K562 (cell line): ENCODE measurements around the gene YPEL2. TPM values are rescaled to one million over a fixed set of nuclear protein-coding genes. Genes with fewer than 3 reads are reported as not detected.

Experiments used
- MYC ChIP-seq, 2 experiments: fragments of 250-450 bp in 1 of 2; sonication (Bioruptor Pico) in 1 of 2; IDR thresholded peaks; 2 replicates each; pipeline versions ENCODE4 v1.5.1 to v1.6.1; 2012 to 2021; ENCODE audit warnings: low read depth in 2 of 2, borderline replicate concordance in 1 of 2, improper control_type of control experiment in 1 of 2, low read length in 1 of 2, mild to moderate bottlenecking in 1 of 2, moderate library complexity in 1 of 2
- NEUROD1 ChIP-seq: fragments of 150-350 bp; IDR thresholded peaks from 2 replicates; pipeline ENCODE4 v1.6.1; 2014; ENCODE audit warnings: borderline replicate concordance, low read length, low read depth; ENCODE audit not compliant: partially characterized antibody
- PRMT5 ChIP-seq: sonication (generic); formaldehyde crosslinking; IDR thresholded peaks from 2 replicates; pipeline ENCODE4 v1.5.0; 2020; ENCODE audit warnings: missing genetic modification reagents
- RBM34 ChIP-seq: fragments of 200-400 bp; formaldehyde crosslinking; IDR thresholded peaks from 2 replicates; pipeline ENCODE4 v1.6.1; 2018; ENCODE audit warnings: low read length, borderline replicate concordance; ENCODE audit not compliant: insufficient read depth
- RFX7 ChIP-seq: fragments of 250-450 bp; sonication (Bioruptor Pico); IDR thresholded peaks from 2 replicates; pipeline ENCODE4 v1.5.1; 2021; ENCODE audit warnings: mild to moderate bottlenecking
- SPI1 ChIP-seq: IDR thresholded peaks from 2 replicates; pipeline ENCODE4 v1.6.1; 2011; ENCODE audit warnings: low read depth, low read length, control low read depth, borderline replicate concordance
- SRSF9 ChIP-seq: fragments of 200-400 bp; formaldehyde crosslinking; IDR thresholded peaks from 2 replicates; pipeline ENCODE4 v1.6.1; 2017; ENCODE audit warnings: low read depth, low read length, borderline replicate concordance
- STAT5B ChIP-seq: fragments of 250-450 bp; sonication (Bioruptor Pico); IDR thresholded peaks from 2 replicates; pipeline ENCODE4 v1.8.0; 2021; ENCODE audit warnings: mild to moderate bottlenecking, inconsistent platforms
- polyA plus RNA-seq, 8 experiments: library from polyadenylated mRNA; depleted of rRNA in 4 of 8; stranded (reverse) in 5 of 8; unstranded in 3 of 8; fragments of >200 nt; fragmentation: Nextera tagmentation in 2 of 8; fragmentation: Illumina TruSeq in 1 of 8; extraction: Ambion mirVana in 2 of 8; extraction: Trizol in 1 of 8; gene quantifications; 2 replicates each; pipeline versions ENCODE4 v1.2.1 to v1.2.3, GENCODE V29; 2011 to 2014; ENCODE audit warnings: inconsistent platforms in 1 of 8, missing spikeins in 1 of 8
- total RNA-seq, 7 experiments: library from RNA; depleted of rRNA in 6 of 7; stranded (reverse); fragments of >200 nt in 6 of 7; fragmentation: Illumina TruSeq in 2 of 7; extraction: Trizol in 2 of 7; gene quantifications; 2 replicates each; pipeline versions ENCODE4 v1.2.1 to v1.2.3, GENCODE V29; 2011 to 2021; ENCODE audit warnings: low replicate concordance in 1 of 7
- TF ChIP-seq, protein P1 (sequence below), 3 experiments: fragments of 200-800 bp in 1 of 3; fragments of 250-450 bp in 1 of 3; fragments of 450-650 bp in 1 of 3; sonication (Bioruptor Pico) in 1 of 3; sonication (Bioruptor generic) in 1 of 3; formaldehyde crosslinking in 1 of 3; IDR thresholded peaks; 2 replicates each; pipeline versions ENCODE4 v1.6.1 to v1.8.0; 2016 to 2022; ENCODE audit warnings: mild to moderate bottlenecking in 2 of 3, missing genetic modification characterization in 2 of 3, missing compliant biosample characterization in 1 of 3, moderate library complexity in 1 of 3
- TF ChIP-seq, protein P2 (sequence below), 2 experiments: IDR thresholded peaks; 2 replicates each; pipeline ENCODE4 v1.6.1; 2011; ENCODE audit warnings: borderline replicate concordance in 1 of 2, control low read depth in 1 of 2, low read depth in 1 of 2, low read length in 1 of 2, mild to moderate bottlenecking in 1 of 2, mixed read lengths in 1 of 2, moderate library complexity in 1 of 2; ENCODE audit not compliant: insufficient read depth in 1 of 2, insufficient read length in 1 of 2, poor library complexity in 1 of 2, severe bottlenecking in 1 of 2; ENCODE audit errors: extremely low read depth in 1 of 2
- TF ChIP-seq, protein P3 (sequence below): fragments of 250-450 bp; sonication (Bioruptor Pico); IDR thresholded peaks from 2 replicates; pipeline ENCODE4 v1.4.0; 2020; ENCODE audit warnings: mild to moderate bottlenecking, moderate library complexity
- TF ChIP-seq, protein P4 (sequence below): fragments of 450-650 bp; conservative IDR thresholded peaks from 2 replicates; pipeline ENCODE4 v1.6.1; 2016; ENCODE audit warnings: missing genetic modification characterization, low read depth, mild to moderate bottlenecking, control low read depth, missing compliant biosample characterization
- TF ChIP-seq, protein P5 (sequence below): sonication (generic); formaldehyde crosslinking; IDR thresholded peaks from 2 replicates; pipeline ENCODE4 v1.5.0; 2020; ENCODE audit warnings: missing genetic modification reagents

The YPEL2 gene
- total and polyA plus RNA-seq, 9 of the 15 experiments (the other 6 are each of a cell fraction or from before 2014, with no cell fraction given), result 0.11 to 2.4 (median 0.47) TPM

DNA sequence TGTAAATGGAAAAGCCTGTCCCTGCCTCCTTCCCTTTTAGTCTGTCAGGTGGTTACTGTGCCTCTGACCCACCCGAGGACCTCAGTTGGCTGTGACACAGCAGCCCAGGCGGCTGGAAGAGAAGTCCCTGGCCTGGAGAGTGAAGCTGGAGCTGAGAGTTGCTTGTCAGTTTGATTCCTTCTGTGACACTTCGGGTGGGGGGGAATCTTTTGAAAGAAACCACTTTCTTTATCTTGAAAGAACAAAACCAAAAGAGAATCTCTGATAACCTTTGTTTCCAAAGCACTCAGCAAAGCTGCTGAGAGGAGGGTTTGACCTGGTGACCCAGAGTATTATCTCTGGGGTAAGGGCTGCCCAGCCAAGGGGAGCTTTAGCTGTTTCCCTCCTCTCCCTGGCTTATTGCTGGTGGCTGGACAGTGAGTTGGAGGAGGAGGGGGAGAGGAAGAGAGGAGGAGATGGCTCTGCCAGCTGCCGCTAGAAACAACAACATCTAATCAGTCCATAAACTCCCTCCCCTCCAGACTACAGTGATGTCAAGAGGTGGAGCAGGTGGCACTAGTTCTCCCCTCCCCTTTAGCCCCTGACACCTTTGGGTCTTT is 34.0 kb downstream of the YPEL2 start (continued):
- TF ChIP-seq SPI1, result peak; percentile 13; the same call in 1 of the 2 replicates
- TF ChIP-seq STAT5B (CRISPR knock-in tag), result no peak
- TF ChIP-seq, protein P1, sequence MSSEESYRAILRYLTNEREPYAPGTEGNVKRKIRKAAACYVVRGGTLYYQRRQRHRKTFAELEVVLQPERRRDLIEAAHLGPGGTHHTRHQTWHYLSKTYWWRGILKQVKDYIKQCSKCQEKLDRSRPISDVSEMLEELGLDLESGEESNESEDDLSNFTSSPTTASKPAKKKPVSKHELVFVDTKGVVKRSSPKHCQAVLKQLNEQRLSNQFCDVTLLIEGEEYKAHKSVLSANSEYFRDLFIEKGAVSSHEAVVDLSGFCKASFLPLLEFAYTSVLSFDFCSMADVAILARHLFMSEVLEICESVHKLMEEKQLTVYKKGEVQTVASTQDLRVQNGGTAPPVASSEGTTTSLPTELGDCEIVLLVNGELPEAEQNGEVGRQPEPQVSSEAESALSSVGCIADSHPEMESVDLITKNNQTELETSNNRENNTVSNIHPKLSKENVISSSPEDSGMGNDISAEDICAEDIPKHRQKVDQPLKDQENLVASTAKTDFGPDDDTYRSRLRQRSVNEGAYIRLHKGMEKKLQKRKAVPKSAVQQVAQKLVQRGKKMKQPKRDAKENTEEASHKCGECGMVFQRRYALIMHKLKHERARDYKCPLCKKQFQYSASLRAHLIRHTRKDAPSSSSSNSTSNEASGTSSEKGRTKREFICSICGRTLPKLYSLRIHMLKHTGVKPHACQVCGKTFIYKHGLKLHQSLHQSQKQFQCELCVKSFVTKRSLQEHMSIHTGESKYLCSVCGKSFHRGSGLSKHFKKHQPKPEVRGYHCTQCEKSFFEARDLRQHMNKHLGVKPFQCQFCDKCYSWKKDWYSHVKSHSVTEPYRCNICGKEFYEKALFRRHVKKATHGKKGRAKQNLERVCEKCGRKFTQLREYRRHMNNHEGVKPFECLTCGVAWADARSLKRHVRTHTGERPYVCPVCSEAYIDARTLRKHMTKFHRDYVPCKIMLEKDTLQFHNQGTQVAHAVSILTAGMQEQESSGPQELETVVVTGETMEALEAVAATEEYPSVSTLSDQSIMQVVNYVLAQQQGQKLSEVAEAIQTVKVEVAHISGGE (CRISPR knock-in tag; IDR thresholded peaks at IDR 0.05), result peak in 1 of 3 experiments; percentile 86; a peak in 2 of 6 replicates
- TF ChIP-seq, protein P2, sequence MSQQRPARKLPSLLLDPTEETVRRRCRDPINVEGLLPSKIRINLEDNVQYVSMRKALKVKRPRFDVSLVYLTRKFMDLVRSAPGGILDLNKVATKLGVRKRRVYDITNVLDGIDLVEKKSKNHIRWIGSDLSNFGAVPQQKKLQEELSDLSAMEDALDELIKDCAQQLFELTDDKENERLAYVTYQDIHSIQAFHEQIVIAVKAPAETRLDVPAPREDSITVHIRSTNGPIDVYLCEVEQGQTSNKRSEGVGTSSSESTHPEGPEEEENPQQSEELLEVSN (IDR thresholded peaks at IDR 0.05; ENCODE audit: borderline replicate concordance in 1 of 2, extremely low read depth in 1 of 2, insufficient read depth in 1 of 2, insufficient read length in 1 of 2, low read depth in 1 of 2, low read length in 1 of 2, poor library complexity in 1 of 2, severe bottlenecking in 1 of 2), result no peak
- TF ChIP-seq NEUROD1, result peak; percentile 61
- TF ChIP-seq, protein P3, sequence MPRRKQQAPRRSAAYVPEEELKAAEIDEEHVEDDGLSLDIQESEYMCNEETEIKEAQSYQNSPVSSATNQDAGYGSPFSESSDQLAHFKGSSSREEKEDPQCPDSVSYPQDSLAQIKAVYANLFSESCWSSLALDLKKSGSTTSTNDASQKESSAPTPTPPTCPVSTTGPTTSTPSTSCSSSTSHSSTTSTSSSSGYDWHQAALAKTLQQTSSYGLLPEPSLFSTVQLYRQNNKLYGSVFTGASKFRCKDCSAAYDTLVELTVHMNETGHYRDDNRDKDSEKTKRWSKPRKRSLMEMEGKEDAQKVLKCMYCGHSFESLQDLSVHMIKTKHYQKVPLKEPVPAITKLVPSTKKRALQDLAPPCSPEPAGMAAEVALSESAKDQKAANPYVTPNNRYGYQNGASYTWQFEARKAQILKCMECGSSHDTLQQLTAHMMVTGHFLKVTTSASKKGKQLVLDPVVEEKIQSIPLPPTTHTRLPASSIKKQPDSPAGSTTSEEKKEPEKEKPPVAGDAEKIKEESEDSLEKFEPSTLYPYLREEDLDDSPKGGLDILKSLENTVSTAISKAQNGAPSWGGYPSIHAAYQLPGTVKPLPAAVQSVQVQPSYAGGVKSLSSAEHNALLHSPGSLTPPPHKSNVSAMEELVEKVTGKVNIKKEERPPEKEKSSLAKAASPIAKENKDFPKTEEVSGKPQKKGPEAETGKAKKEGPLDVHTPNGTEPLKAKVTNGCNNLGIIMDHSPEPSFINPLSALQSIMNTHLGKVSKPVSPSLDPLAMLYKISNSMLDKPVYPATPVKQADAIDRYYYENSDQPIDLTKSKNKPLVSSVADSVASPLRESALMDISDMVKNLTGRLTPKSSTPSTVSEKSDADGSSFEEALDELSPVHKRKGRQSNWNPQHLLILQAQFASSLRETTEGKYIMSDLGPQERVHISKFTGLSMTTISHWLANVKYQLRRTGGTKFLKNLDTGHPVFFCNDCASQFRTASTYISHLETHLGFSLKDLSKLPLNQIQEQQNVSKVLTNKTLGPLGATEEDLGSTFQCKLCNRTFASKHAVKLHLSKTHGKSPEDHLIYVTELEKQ (CRISPR knock-in tag), result no peak
- TF ChIP-seq RFX7 (CRISPR knock-in tag), result no peak
- TF ChIP-seq RBM34, result no peak
- TF ChIP-seq PRMT5 (CRISPR knock-in tag), result no peak
- no peak for TF ChIP-seq SRSF9
- TF ChIP-seq, protein P4, sequence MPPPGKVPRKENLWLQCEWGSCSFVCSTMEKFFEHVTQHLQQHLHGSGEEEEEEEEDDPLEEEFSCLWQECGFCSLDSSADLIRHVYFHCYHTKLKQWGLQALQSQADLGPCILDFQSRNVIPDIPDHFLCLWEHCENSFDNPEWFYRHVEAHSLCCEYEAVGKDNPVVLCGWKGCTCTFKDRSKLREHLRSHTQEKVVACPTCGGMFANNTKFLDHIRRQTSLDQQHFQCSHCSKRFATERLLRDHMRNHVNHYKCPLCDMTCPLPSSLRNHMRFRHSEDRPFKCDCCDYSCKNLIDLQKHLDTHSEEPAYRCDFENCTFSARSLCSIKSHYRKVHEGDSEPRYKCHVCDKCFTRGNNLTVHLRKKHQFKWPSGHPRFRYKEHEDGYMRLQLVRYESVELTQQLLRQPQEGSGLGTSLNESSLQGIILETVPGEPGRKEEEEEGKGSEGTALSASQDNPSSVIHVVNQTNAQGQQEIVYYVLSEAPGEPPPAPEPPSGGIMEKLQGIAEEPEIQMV (tag), result no peak
- TF ChIP-seq, protein P5, sequence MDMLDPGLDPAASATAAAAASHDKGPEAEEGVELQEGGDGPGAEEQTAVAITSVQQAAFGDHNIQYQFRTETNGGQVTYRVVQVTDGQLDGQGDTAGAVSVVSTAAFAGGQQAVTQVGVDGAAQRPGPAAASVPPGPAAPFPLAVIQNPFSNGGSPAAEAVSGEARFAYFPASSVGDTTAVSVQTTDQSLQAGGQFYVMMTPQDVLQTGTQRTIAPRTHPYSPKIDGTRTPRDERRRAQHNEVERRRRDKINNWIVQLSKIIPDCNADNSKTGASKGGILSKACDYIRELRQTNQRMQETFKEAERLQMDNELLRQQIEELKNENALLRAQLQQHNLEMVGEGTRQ (CRISPR knock-in tag), result no peak
- TF ChIP-seq MYC (IDR thresholded peaks at IDR 0.05; ENCODE audit: low read depth, low read length), result no peak; the same call in 1 of the 2 replicates
- TF ChIP-seq MYC (CRISPR knock-in tag; IDR thresholded peaks at IDR 0.05; ENCODE audit: borderline replicate concordance, low read depth), result no peak
